Neural cell (in vitro differentiated cells): ENCODE data around the gene SLC4A5. TPM values are rescaled to one million over a fixed set of nuclear protein-coding genes. Genes with fewer than 3 reads are reported as not detected.

ENCODE experiments used
- H2AFZ ChIP-seq: fragments of 200-600, 300-800 bp; sonication (generic), shearing (Covaris generic); 2 replicates; pipeline ENCODE4 v1.6.0; 2014; ENCODE audit warnings: low read depth, mild to moderate bottlenecking, antibody characterized with exemption, low read length, moderate library complexity
- H3F3A ChIP-seq: fragments of 200-600 bp; shearing (Covaris generic); 2 replicates; pipeline ENCODE4 v1.6.1; 2016; ENCODE audit warnings: mild to moderate bottlenecking, moderate library complexity, mixed read lengths, antibody characterized with exemption, low read length; ENCODE audit not compliant: insufficient read depth, poor library complexity, severe bottlenecking
- H3K27ac ChIP-seq: fragments of 200-600, 300-800 bp; sonication (generic), shearing (Covaris generic); 2 replicates; pipeline ENCODE4 v1.5.1; 2014; ENCODE audit warnings: mild to moderate bottlenecking, low read length, moderate library complexity
- H3K27me3 ChIP-seq: fragments of 300-800, 200-600 bp; sonication (generic), shearing (Covaris generic); 2 replicates; pipeline ENCODE4 v1.6.0; 2014; ENCODE audit warnings: mild to moderate bottlenecking, low read depth, low read length, moderate library complexity; ENCODE audit not compliant: insufficient read depth
- H3K36me3 ChIP-seq: fragments of 300-800, 200-600 bp; sonication (generic), shearing (Covaris generic); 2 replicates; pipeline ENCODE4 v1.5.1; 2014; ENCODE audit warnings: mild to moderate bottlenecking, antibody characterized with exemption, low read length, moderate library complexity; ENCODE audit not compliant: insufficient read depth
- H3K4me2 ChIP-seq: fragments of 300-800, 200-600 bp; sonication (generic), shearing (Covaris generic); 2 replicates; pipeline ENCODE4 v1.6.0; 2014; ENCODE audit warnings: mild to moderate bottlenecking, low read length
- H3K4me3 ChIP-seq: fragments of 300-800, 200-600 bp; sonication (generic), shearing (Covaris generic); 2 replicates; pipeline ENCODE4 v1.5.1; 2014; ENCODE audit warnings: mild to moderate bottlenecking, low read length, moderate library complexity
- H3K79me2 ChIP-seq: fragments of 200-600 bp; shearing (Covaris generic); replicated peaks from 2 replicates; pipeline ENCODE4 v1.6.0; 2014; ENCODE audit warnings: mild to moderate bottlenecking, low read length, moderate library complexity; ENCODE audit not compliant: insufficient read depth
- H3K9ac ChIP-seq: fragments of 300-800, 200-600 bp; sonication (generic), shearing (Covaris generic); 2 replicates; pipeline ENCODE4 v1.6.1; 2016; ENCODE audit warnings: mild to moderate bottlenecking, low read length, mixed read lengths
- H3K9me2 ChIP-seq: fragments of 200-600 bp; shearing (Covaris generic); 2 replicates; pipeline ENCODE4 v1.6.1; 2016; ENCODE audit warnings: mild to moderate bottlenecking, low read length, mixed read lengths; ENCODE audit not compliant: insufficient read depth
- H3K9me3 ChIP-seq: fragments of 200-600, 300-800 bp; sonication (generic), shearing (Covaris generic); 2 replicates; pipeline ENCODE4 v1.6.1; 2016; ENCODE audit warnings: mild to moderate bottlenecking, mixed run types, low read length, moderate library complexity, mixed read lengths
- H4K20me1 ChIP-seq: fragments of 200-600 bp; shearing (Covaris generic); 2 replicates; pipeline ENCODE4 v1.6.1; 2016; ENCODE audit warnings: mild to moderate bottlenecking, mixed run types; ENCODE audit not compliant: insufficient read depth
- EP300 ChIP-seq: fragments of 450-650 bp; conservative IDR thresholded peaks from 2 replicates; pipeline ENCODE4 v1.6.1; 2014; ENCODE audit warnings: antibody characterized with exemption, mild to moderate bottlenecking, moderate library complexity; ENCODE audit not compliant: poor library complexity, severe bottlenecking
- EZH2 ChIP-seq: fragments of 200-600, 300-800 bp; shearing (Covaris generic), sonication (generic); IDR thresholded peaks from 2 replicates; pipeline ENCODE4 v1.6.1; 2014; ENCODE audit warnings: antibody characterized with exemption, low read length, borderline replicate concordance, mild to moderate bottlenecking; ENCODE audit not compliant: insufficient read depth, poor library complexity, severe bottlenecking
- MXI1 ChIP-seq: fragments of 450-650 bp; conservative IDR thresholded peaks from 2 replicates; pipeline ENCODE4 v1.6.1; 2014; ENCODE audit warnings: antibody characterized with exemption, mild to moderate bottlenecking; ENCODE audit not compliant: poor library complexity, severe bottlenecking
- POLR2AphosphoS5 ChIP-seq: IDR thresholded peaks from 2 replicates; pipeline ENCODE4 v1.6.1; 2012
- RAD21 ChIP-seq: fragments of 450-650 bp; conservative IDR thresholded peaks from 2 replicates; pipeline ENCODE4 v1.6.1; 2014; ENCODE audit warnings: antibody characterized with exemption, mild to moderate bottlenecking, moderate library complexity
- SMC3 ChIP-seq: fragments of 450-650 bp; conservative IDR thresholded peaks from 2 replicates; pipeline ENCODE4 v1.6.1; 2014; ENCODE audit warnings: antibody characterized with exemption, mild to moderate bottlenecking, moderate library complexity; ENCODE audit not compliant: poor library complexity
- TAF1 ChIP-seq: IDR thresholded peaks from 2 replicates; pipeline ENCODE4 v1.6.1; 2012; ENCODE audit warnings: low read depth
- polyA plus RNA-seq: library from polyadenylated mRNA; depleted of rRNA; stranded (reverse); fragments of >200 nt; gene quantifications from 2 replicates; pipeline ENCODE4 v1.2.3, GENCODE V29; 2014
- TF ChIP-seq, protein P1 (sequence below): fragments of 450-650 bp; IDR thresholded peaks from 2 replicates; pipeline ENCODE4 v1.5.1; 2014; ENCODE audit warnings: antibody characterized with exemption, mild to moderate bottlenecking, moderate library complexity; ENCODE audit not compliant: poor library complexity, severe bottlenecking
- TF ChIP-seq, protein P2 (sequence below): IDR thresholded peaks from 2 replicates; pipeline ENCODE4 v1.6.1; 2012; ENCODE audit warnings: borderline replicate concordance

The SLC4A5 gene
- polyA plus RNA-seq, 1 donor from 2014 or later, result 3.9 TPM

DNA sequence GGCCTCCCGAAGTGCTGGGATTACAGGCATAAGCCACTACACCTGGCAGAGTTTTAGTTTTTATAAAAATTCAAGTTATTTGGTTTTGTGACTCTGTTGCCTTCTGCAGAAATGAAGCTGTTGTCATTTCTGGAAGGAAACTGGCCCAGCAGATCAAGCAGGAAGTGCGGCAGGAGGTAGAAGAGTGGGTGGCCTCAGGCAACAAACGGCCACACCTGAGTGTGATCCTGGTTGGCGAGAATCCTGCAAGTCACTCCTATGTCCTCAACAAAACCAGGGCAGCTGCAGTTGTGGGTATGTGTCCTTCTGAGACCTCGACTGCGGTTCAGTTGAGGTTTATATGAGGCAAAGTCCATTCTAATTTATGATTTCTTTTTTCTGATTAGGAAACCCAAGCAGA is 137.6 kb downstream of the SLC4A5 start:
- H3K9ac ChIP-seq, result no peak overlapping the region
- H3K36me3 ChIP-seq, result no peaks in the 10 kb centered on the region
- no peak overlapping the region for H2AFZ ChIP-seq
- H3K9me3 ChIP-seq, result no peaks in the 10 kb centered on the region
- no peaks in the 10 kb centered on the region for H3F3A ChIP-seq
- peaks cover 24% of the 10 kb centered on the region for H3K79me2 ChIP-seq
- TF ChIP-seq TAF1, result no peak
- no peak for TF ChIP-seq POLR2AphosphoS5
- no peak for TF ChIP-seq RAD21
- TF ChIP-seq MXI1, result no peak
- TF ChIP-seq, protein P1, sequence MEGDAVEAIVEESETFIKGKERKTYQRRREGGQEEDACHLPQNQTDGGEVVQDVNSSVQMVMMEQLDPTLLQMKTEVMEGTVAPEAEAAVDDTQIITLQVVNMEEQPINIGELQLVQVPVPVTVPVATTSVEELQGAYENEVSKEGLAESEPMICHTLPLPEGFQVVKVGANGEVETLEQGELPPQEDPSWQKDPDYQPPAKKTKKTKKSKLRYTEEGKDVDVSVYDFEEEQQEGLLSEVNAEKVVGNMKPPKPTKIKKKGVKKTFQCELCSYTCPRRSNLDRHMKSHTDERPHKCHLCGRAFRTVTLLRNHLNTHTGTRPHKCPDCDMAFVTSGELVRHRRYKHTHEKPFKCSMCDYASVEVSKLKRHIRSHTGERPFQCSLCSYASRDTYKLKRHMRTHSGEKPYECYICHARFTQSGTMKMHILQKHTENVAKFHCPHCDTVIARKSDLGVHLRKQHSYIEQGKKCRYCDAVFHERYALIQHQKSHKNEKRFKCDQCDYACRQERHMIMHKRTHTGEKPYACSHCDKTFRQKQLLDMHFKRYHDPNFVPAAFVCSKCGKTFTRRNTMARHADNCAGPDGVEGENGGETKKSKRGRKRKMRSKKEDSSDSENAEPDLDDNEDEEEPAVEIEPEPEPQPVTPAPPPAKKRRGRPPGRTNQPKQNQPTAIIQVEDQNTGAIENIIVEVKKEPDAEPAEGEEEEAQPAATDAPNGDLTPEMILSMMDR, result no peak
- TF ChIP-seq, protein P2, sequence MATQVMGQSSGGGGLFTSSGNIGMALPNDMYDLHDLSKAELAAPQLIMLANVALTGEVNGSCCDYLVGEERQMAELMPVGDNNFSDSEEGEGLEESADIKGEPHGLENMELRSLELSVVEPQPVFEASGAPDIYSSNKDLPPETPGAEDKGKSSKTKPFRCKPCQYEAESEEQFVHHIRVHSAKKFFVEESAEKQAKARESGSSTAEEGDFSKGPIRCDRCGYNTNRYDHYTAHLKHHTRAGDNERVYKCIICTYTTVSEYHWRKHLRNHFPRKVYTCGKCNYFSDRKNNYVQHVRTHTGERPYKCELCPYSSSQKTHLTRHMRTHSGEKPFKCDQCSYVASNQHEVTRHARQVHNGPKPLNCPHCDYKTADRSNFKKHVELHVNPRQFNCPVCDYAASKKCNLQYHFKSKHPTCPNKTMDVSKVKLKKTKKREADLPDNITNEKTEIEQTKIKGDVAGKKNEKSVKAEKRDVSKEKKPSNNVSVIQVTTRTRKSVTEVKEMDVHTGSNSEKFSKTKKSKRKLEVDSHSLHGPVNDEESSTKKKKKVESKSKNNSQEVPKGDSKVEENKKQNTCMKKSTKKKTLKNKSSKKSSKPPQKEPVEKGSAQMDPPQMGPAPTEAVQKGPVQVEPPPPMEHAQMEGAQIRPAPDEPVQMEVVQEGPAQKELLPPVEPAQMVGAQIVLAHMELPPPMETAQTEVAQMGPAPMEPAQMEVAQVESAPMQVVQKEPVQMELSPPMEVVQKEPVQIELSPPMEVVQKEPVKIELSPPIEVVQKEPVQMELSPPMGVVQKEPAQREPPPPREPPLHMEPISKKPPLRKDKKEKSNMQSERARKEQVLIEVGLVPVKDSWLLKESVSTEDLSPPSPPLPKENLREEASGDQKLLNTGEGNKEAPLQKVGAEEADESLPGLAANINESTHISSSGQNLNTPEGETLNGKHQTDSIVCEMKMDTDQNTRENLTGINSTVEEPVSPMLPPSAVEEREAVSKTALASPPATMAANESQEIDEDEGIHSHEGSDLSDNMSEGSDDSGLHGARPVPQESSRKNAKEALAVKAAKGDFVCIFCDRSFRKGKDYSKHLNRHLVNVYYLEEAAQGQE, result no peak
- no peak for TF ChIP-seq EZH2
- TF ChIP-seq EP300, result no peak
- no peak for TF ChIP-seq SMC3
- H3K4me2 ChIP-seq, result no peak overlapping the region
- H3K27ac ChIP-seq, result no peak overlapping the region
- no peaks in the 10 kb centered on the region for H4K20me1 ChIP-seq
- H3K27me3 ChIP-seq, result no peaks in the 10 kb centered on the region
- no peak overlapping the region for H3K4me3 ChIP-seq
- no peaks in the 10 kb centered on the region for H3K9me2 ChIP-seq

DNA sequence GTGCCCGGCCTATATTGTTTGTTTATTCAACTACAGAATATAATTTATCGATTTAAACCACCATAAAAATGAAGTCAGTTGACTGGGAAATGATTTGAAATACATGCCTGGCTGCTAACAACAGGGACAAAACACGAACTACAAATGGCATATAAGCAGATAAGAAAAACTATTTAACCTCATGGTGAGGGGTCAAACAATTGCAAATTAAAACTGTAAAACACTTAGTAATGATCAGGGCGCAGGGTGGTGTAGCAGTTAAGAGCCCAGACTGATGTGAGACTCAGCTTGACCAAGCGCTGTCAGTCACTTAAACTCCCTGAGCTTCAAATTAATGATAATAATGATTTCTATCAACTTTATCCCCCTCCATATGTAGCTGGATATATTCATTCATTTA is 138.1 kb downstream of the SLC4A5 start:
- Histone ChIP-seq H3K4me2 (no peak overlapping the region), H2AFZ (no peak overlapping the region), H3K79me2 (peaks cover 24% of the 10 kb centered on the region), H3K27me3 (no peaks in the 10 kb centered on the region), H4K20me1 (no peaks in the 10 kb centered on the region), H3K4me3 (no peak overlapping the region), H3K27ac (no peak overlapping the region), H3K9me3 (no peaks in the 10 kb centered on the region), H3K9me2 (no peaks in the 10 kb centered on the region), H3K36me3 (no peaks in the 10 kb centered on the region), H3K9ac (no peak overlapping the region), H3F3A (no peaks in the 10 kb centered on the region)
- TF ChIP-seq EZH2 (no peak), SMC3 (no peak)

DNA sequence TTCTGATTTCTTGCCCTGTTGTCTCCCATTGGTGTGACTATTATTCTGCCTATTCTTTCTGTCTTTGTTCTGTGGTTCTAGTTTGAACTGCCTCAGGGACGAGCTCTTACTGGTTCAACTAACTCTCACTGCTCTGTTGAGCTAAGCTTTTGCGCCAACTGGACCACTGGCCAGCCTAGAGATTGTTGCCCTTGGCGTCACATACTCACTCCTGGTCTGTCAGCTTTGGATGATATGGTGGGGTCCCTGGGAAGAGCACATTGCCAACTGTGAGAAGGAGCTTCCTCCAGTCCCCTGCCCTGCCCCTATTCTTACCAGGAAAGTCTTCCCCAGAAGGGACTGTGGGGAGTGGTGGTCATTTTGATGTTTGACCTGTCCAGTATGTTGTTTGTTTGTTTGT is 138.8 kb downstream of the SLC4A5 start:
- Histone ChIP-seq H3F3A (peaks cover 5% of the 10 kb centered on the region), H3K9me3 (no peaks in the 10 kb centered on the region), H3K27ac (no peak overlapping the region), H3K79me2 (peaks cover 24% of the 10 kb centered on the region), H3K9me2 (no peaks in the 10 kb centered on the region), H3K4me3 (no peak overlapping the region), H3K36me3 (no peaks in the 10 kb centered on the region), H3K4me2 (no peak overlapping the region), H3K27me3 (no peaks in the 10 kb centered on the region), H2AFZ (no peak overlapping the region), H4K20me1 (no peaks in the 10 kb centered on the region), H3K9ac (no peak overlapping the region)
- TF ChIP-seq TAF1 (no peak), RAD21 (no peak), MXI1 (no peak), POLR2AphosphoS5 (no peak), SMC3 (no peak)
- TF ChIP-seq, protein P1, result no peak
- TF ChIP-seq, protein P2, result no peak
